Stimulated activated effector memory CD8-positive, alpha-beta T cell treated with anti-CD3 and anti-CD28 coated beads, Interleukin-12 subunit alpha, Interleukin-12 subunit beta, amount 100 ng/mL, for 72 hours (primary cell): ENCODE results near the gene RIC8A.
"Not testable (repeated sequence)": the region's sequence is repeated elsewhere in the genome, so short reads cannot be mapped to it uniquely, and the experiment has no call there.

Source experiments
- ATAC-seq: fragments of 150-1000 bp; cut with Tn5 transposase; 2 replicates; pipeline ENCODE4 v1.10.0; 2021
- DNase-seq, 2 donors: peaks; one replicate each; pipeline ENCODE4 v3.0.0; 2021 to 2022; ENCODE audit warnings: low spot score in 2 of 2
- H3K27ac Mint-ChIP-seq: one replicate; pipeline ENCODE4 v1.8.0; 2022; ENCODE audit warnings: mild to moderate bottlenecking, mixed read lengths
- H3K36me3 Mint-ChIP-seq: one replicate; pipeline ENCODE4 v1.8.0; 2022; ENCODE audit warnings: mild to moderate bottlenecking, mixed read lengths
- H3K4me1 Mint-ChIP-seq: one replicate; pipeline ENCODE4 v1.8.0; 2022; ENCODE audit warnings: mixed read lengths
- H3K4me3 Mint-ChIP-seq: one replicate; pipeline ENCODE4 v1.8.0; 2022; ENCODE audit warnings: mild to moderate bottlenecking, mixed read lengths
- H3K9me3 Mint-ChIP-seq: one replicate; pipeline ENCODE4 v1.8.0; 2022; ENCODE audit warnings: mixed read lengths

Gene RIC8A

GRCh38 chr11:221998-222789 lies 14.7 kb downstream of the RIC8A start:
- no peak overlapping the region for H3K27ac Mint-ChIP-seq
- no peak overlapping the region for H3K4me3 Mint-ChIP-seq
- no peaks in the 10 kb centered on the region for H3K9me3 Mint-ChIP-seq
- DNase-seq (no peak), ATAC-seq (no peak)
- H3K36me3 Mint-ChIP-seq = peaks cover 15% of the 10 kb centered on the region
- peaks cover 25% of the 10 kb centered on the region for H3K4me1 Mint-ChIP-seq

GRCh38 chr11:223026-223789 lies 15.7 kb downstream of the RIC8A start:
- Mint-ChIP-seq H3K4me3 (no peak overlapping the region), H3K4me1 (peaks cover 15% of the 10 kb centered on the region), H3K27ac (peak overlapping the region; percentile 51), H3K36me3 (peaks cover 6% of the 10 kb centered on the region), H3K9me3 (no peaks in the 10 kb centered on the region)
- DNase-seq = no peak
- ATAC-seq = no peak

- no peak for ATAC-seq
- H3K9me3 Mint-ChIP-seq = no peaks in the 10 kb centered on the region
- no peak for DNase-seq
- H3K27ac Mint-ChIP-seq = no peak overlapping the region
- H3K4me3 Mint-ChIP-seq = no peak overlapping the region
- peaks cover 20% of the 10 kb centered on the region for H3K4me1 Mint-ChIP-seq
- peaks cover 8% of the 10 kb centered on the region for H3K36me3 Mint-ChIP-seq
Observed at GRCh38 chr11:223884-224283, 16.4 kb downstream of the RIC8A start.

GRCh38 chr11:224424-224823 lies 16.9 kb downstream of the RIC8A start:
- no peak for DNase-seq
- Mint-ChIP-seq H3K36me3 (peaks cover 9% of the 10 kb centered on the region), H3K9me3 (no peaks in the 10 kb centered on the region), H3K4me1 (peaks cover 20% of the 10 kb centered on the region), H3K27ac (no peak overlapping the region), H3K4me3 (no peak overlapping the region)
- no peak for ATAC-seq

GRCh38 chr11:225734-226453 lies 18.4 kb downstream of the RIC8A start:
- H3K27ac Mint-ChIP-seq = peak overlapping the region; percentile 75
- no peak for DNase-seq
- H3K36me3 Mint-ChIP-seq = peaks cover 19% of the 10 kb centered on the region
- no peaks in the 10 kb centered on the region for H3K9me3 Mint-ChIP-seq
- H3K4me1 Mint-ChIP-seq = peaks cover 20% of the 10 kb centered on the region
- H3K4me3 Mint-ChIP-seq = no peak overlapping the region
- ATAC-seq = peak; percentile 76

- Mint-ChIP-seq H3K4me1 (peaks cover 22% of the 10 kb centered on the region), H3K4me3 (no peak overlapping the region), H3K9me3 (no peaks in the 10 kb centered on the region), H3K27ac (peak overlapping the region; percentile 26), H3K36me3 (peaks cover 19% of the 10 kb centered on the region)
- DNase-seq (no peak), ATAC-seq (no peak)
Observed at GRCh38 chr11:227824-228379, 20.4 kb downstream of the RIC8A start.

GRCh38 chr11:230431-230830 lies 22.9 kb downstream of the RIC8A start:
- Mint-ChIP-seq H3K36me3 (peaks cover 19% of the 10 kb centered on the region), H3K4me3 (no peak overlapping the region), H3K4me1 (peaks cover 19% of the 10 kb centered on the region), H3K27ac (no peak overlapping the region), H3K9me3 (no peaks in the 10 kb centered on the region)
- ATAC-seq = no peak
- DNase-seq = no peak

GRCh38 chr11:232783-233565 lies 25.5 kb downstream of the RIC8A start:
- no peak for DNase-seq
- Mint-ChIP-seq H3K27ac (peak overlapping the region; percentile 54), H3K36me3 (peaks cover 38% of the 10 kb centered on the region), H3K4me1 (peaks cover 18% of the 10 kb centered on the region), H3K4me3 (no peak overlapping the region), H3K9me3 (no peaks in the 10 kb centered on the region)
- no peak for ATAC-seq

GRCh38 chr11:235180-235579 lies 27.7 kb downstream of the RIC8A start:
- Mint-ChIP-seq H3K27ac (peak overlapping the region; percentile 98), H3K4me1 (peaks cover 22% of the 10 kb centered on the region), H3K36me3 (peaks cover 45% of the 10 kb centered on the region), H3K9me3 (no peaks in the 10 kb centered on the region), H3K4me3 (peak overlapping the region; percentile 92)
- no peak for ATAC-seq
- DNase-seq = no peak

- peak; percentile 54 for ATAC-seq
- peaks cover 22% of the 10 kb centered on the region for H3K4me1 Mint-ChIP-seq
- no peaks in the 10 kb centered on the region for H3K9me3 Mint-ChIP-seq
- peak overlapping the region; percentile 98 for H3K27ac Mint-ChIP-seq
- DNase-seq = no peak
- H3K36me3 Mint-ChIP-seq = peaks cover 45% of the 10 kb centered on the region
- peak overlapping the region; percentile 92 for H3K4me3 Mint-ChIP-seq
Observed at GRCh38 chr11:235609-235996, 28.1 kb downstream of the RIC8A start.

GRCh38 chr11:235997-236773 lies 28.7 kb downstream of the RIC8A start, which contains the start of gene SIRT3:
Gene SIRT3, minus strand, starts transcription at chr11:236342. Its CDS starts 14 bp downstream, at chr11:236328.
- no peaks in the 10 kb centered on the region for H3K9me3 Mint-ChIP-seq
- peak; percentile 89 for ATAC-seq
- H3K4me3 Mint-ChIP-seq = peak within 1 kb of the TSS; percentile 92
- peak; percentile 54 to 87 for DNase-seq
- H3K27ac Mint-ChIP-seq = peak within 1 kb of the TSS; percentile 98
- peaks cover 24% of the 10 kb centered on the region for H3K4me1 Mint-ChIP-seq
- H3K36me3 Mint-ChIP-seq = peaks cover 51% of the 10 kb centered on the region

GRCh38 chr11:236774-237767 lies 29.6 kb downstream of the RIC8A start, which contains the start of gene PSMD13:
Gene PSMD13, plus strand, starts transcription at chr11:236976. Its CDS starts 74 bp downstream, at chr11:237050.
- DNase-seq (peak; percentile 82 to 90), ATAC-seq (peak; percentile 93)
- Mint-ChIP-seq H3K36me3 (peaks cover 60% of the 10 kb centered on the region), H3K27ac (peak within 1 kb of the TSS; percentile 98), H3K4me1 (peaks cover 33% of the 10 kb centered on the region), H3K9me3 (no peaks in the 10 kb centered on the region), H3K4me3 (peak within 1 kb of the TSS; percentile 92)

- H3K27ac Mint-ChIP-seq, ATAC-seq, DNase-seq, H3K9me3 Mint-ChIP-seq: not testable (repeated sequence)
- Mint-ChIP-seq H3K36me3 (peaks cover 73% of the 10 kb centered on the region), H3K4me1 (peaks cover 35% of the 10 kb centered on the region), H3K4me3 (peak overlapping the region; percentile 92)
Observed at GRCh38 chr11:238346-238745, 30.8 kb downstream of the RIC8A start.
